ENCODE data around the gene RAD54L2.

RAD54L2 gene, protein sequence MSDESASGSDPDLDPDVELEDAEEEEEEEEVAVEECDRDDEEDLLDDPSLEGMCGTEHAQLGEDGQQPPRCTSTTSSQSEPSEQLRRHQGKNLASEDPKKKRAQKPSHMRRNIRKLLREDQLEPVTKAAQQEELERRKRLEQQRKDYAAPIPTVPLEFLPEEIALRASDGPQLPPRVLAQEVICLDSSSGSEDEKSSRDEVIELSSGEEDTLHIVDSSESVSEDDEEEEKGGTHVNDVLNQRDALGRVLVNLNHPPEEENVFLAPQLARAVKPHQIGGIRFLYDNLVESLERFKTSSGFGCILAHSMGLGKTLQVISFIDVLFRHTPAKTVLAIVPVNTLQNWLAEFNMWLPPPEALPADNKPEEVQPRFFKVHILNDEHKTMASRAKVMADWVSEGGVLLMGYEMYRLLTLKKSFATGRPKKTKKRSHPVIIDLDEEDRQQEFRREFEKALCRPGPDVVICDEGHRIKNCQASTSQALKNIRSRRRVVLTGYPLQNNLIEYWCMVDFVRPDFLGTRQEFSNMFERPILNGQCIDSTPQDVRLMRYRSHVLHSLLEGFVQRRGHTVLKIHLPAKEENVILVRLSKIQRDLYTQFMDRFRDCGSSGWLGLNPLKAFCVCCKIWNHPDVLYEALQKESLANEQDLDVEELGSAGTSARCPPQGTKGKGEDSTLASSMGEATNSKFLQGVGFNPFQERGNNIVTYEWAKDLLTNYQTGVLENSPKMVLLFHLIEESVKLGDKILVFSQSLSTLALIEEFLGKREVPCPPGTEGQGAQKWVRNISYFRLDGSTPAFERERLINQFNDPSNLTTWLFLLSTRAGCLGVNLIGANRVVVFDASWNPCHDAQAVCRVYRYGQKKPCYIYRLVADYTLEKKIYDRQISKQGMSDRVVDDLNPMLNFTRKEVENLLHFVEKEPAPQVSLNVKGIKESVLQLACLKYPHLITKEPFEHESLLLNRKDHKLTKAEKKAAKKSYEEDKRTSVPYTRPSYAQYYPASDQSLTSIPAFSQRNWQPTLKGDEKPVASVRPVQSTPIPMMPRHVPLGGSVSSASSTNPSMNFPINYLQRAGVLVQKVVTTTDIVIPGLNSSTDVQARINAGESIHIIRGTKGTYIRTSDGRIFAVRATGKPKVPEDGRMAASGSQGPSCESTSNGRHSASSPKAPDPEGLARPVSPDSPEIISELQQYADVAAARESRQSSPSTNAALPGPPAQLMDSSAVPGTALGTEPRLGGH (N-terminal part only)

DNA sequence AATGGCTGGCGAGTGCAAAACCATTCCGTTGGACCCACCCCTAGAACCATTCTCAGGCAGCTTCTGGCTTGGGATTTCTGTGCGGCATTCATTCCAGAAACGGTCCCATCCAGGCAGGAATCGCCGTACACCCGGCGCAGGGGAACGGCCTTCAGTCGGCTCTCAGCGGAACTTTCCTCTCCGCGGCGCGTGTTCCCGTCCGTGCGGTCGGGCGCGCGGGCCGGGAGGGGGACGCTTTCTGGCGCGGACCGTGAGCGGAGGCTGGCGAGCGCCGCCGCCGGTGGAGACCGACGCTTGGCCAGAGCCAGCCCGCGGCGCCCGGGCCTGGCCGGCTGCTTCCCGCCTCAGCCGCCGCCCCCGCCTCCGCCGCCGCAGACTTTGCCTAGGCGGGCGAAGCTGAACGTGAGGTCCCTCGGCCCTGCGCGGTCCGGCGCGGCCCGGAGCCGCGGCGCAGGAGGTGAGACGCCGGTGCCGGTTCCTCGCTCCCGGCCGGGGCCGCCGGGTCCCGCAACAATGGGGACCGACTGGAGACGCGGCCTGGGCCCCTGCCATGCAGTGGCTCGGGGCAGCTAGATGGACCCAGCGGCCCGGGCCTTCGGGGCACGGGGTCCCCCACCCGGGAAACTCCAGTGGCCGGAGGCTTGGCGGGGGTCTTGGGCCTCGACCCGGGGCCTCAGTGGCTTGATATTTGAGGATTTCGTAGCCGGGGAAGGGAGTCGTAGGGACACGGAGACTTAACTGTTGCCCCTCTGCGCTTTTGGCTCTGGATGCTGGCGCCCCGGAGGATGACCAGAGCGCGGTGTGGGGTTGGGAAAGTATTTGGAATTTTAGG, at the start of gene RAD54L2:
TSS of gene RAD54L2 (plus strand) at position 261 of the 832 bp plus-strand sequence. CDS start 51,702 bp downstream, outside the sequence.
- Mint-ChIP-seq H3K4me3 (peak within 1 kb of the TSS; percentile 93), H3K9me3 (no peaks in the 10 kb centered on the region), H3K27ac (peak within 1 kb of the TSS; percentile 97), H3K36me3 (ENCODE audit: low read depth) (peaks cover 26% of the 10 kb centered on the region), H3K4me1 (peaks cover 23% of the 10 kb centered on the region), H3K27me3 (ENCODE audit: low read depth, poor library complexity) (peaks cover 20% of the 10 kb centered on the region)
- peak; percentile 85 for DNase-seq
- TF ChIP-seq CTCF (IDR thresholded peaks at IDR 0.05), result no peak

DNA sequence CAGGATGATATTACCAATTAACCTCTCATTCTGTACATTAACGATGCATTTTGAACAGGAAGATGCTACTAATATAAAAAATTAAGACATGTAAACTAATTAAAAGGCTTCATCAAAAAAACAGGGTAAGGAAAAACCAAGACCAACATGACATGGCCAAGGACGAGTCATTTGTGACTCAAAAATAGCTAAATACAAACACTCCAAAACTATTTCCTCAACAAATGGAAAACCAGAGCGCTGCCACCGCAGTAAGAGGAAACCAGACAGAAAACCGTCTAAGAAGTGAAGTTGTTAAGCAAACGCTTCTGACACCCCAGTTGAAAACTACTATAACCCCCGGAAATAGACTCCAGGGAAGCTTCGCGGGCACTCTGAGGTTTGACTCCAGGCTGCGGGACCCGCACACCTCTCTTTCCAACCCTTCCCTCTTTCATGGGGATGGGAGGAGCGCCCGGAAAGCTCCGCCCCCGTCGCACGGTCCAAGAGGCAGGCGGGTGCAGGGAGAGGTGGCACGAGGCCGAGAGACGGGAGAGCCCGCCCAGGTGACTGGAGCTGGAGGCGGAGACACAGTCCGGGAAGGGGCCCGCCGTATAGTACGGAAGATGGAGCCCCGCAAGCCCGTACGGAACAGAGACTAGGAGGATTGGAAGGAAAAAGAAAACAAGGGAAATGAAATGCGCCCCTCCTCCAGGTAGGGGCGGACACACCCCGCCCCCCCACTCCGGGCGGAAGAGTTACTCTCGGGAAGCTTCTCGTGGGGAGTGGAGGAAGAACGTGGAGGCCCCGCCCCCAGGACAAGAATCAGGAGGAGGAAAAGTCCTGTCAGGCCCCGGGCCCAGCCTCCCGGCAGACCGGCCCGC, 39.4 kb upstream of the RAD54L2 start:
- Mint-ChIP-seq H3K36me3 (ENCODE audit: low read depth) (peaks cover 17% of the 10 kb centered on the region), H3K4me3 (peak overlapping the region; percentile 95), H3K9me3 (no peaks in the 10 kb centered on the region), H3K27me3 (ENCODE audit: low read depth, poor library complexity) (no peaks in the 10 kb centered on the region), H3K27ac (peak overlapping the region; percentile 99), H3K4me1 (peaks cover 14% of the 10 kb centered on the region)
- DNase-seq, result peak; percentile 93
- no peak for TF ChIP-seq CTCF (IDR thresholded peaks at IDR 0.05)

- H3K4me3 Mint-ChIP-seq, result peak overlapping the region; percentile 95
- H3K36me3 Mint-ChIP-seq (ENCODE audit: low read depth), result peaks cover 7% of the 10 kb centered on the region
- no peaks in the 10 kb centered on the region for H3K27me3 Mint-ChIP-seq (ENCODE audit: low read depth, poor library complexity)
- DNase-seq, result no peak
- peak overlapping the region; percentile 57 for H3K27ac Mint-ChIP-seq
- no peak for TF ChIP-seq CTCF (IDR thresholded peaks at IDR 0.05)
- no peaks in the 10 kb centered on the region for H3K9me3 Mint-ChIP-seq
- H3K4me1 Mint-ChIP-seq, result peaks cover 14% of the 10 kb centered on the region
Observed at GRCh38 chr3:51500632-51501131, 37.8 kb upstream of the RAD54L2 start.

GRCh38 chr3:51501833-51502561, 36.5 kb upstream of the RAD54L2 start:
- H3K4me3 Mint-ChIP-seq, result no peak overlapping the region

More at GRCh38 chr3:51501833-51502561, 36.5 kb upstream of the RAD54L2 start:
- no peaks in the 10 kb centered on the region for H3K36me3 Mint-ChIP-seq (ENCODE audit: low read depth)
- H3K9me3 Mint-ChIP-seq, result no peaks in the 10 kb centered on the region
- H3K27ac Mint-ChIP-seq, result no peak overlapping the region
- peak; percentile 87 for DNase-seq
- peak; percentile 90 for TF ChIP-seq CTCF (IDR thresholded peaks at IDR 0.05)
- H3K4me1 Mint-ChIP-seq, result peaks cover 14% of the 10 kb centered on the region
- H3K27me3 Mint-ChIP-seq (ENCODE audit: low read depth, poor library complexity), result peaks cover 1% of the 10 kb centered on the region
